BE2C (cell line): ENCODE measurements around the gene KL.
A peak's percentile ranks its signal among the peaks of the same experiment; 100 is the strongest.

Experiments used
- DNase-seq: peaks from one replicate; pipeline ENCODE4 v3.0.0-alpha.2; 2020
- H3K27me3 ChIP-seq: fragments of 250-450 bp; sonication (Bioruptor Pico); 2 replicates; pipeline ENCODE4 v1.5.1; 2020; ENCODE audit warnings: mild to moderate bottlenecking
- H3K36me3 ChIP-seq: fragments of 250-450 bp; sonication (Bioruptor Pico); 2 replicates; pipeline ENCODE4 v1.5.1; 2020; ENCODE audit warnings: mild to moderate bottlenecking
- H3K4me1 ChIP-seq: fragments of 250-450 bp; sonication (Bioruptor Pico); 2 replicates; pipeline ENCODE4 v1.5.1; 2020
- H3K4me3 ChIP-seq: 2 replicates; pipeline ENCODE4 v1.5.1; 2011; ENCODE audit warnings: low read depth, low read length
- H3K9me3 ChIP-seq: fragments of 250-450 bp; sonication (Bioruptor Pico); 2 replicates; pipeline ENCODE4 v1.5.1; 2020
- CTCF ChIP-seq: IDR thresholded peaks from 2 replicates; pipeline ENCODE4 v1.5.1; 2012; ENCODE audit warnings: mild to moderate bottlenecking, low read depth, low read length

The KL gene

GRCh38 chr13:33015241-33015668 is 968 bp upstream of the KL start:
- DNase-seq = no peak
- H3K4me3 ChIP-seq = no peak overlapping the region

GRCh38 chr13:33015791-33016323 is 366 bp upstream of the KL start:
- Histone ChIP-seq H3K27me3 (peaks cover 8% of the 10 kb centered on the region; the same call in 1 of the 2 replicates), H3K9me3 (0 out of 2 replicates have a peak, but pooled peaks cover 2% of the 10 kb centered on the region), H3K4me1 (no peaks in the 10 kb centered on the region), H3K4me3 (peak overlapping the region; percentile 27), H3K36me3 (no peaks in the 10 kb centered on the region)
- no peak for DNase-seq
- TF ChIP-seq CTCF = no peak

More at GRCh38 chr13:33015241-33015668, 968 bp upstream of the KL start:
- H3K27me3 ChIP-seq = peaks cover 8% of the 10 kb centered on the region; the same call in 1 of the 2 replicates
- no peak for TF ChIP-seq CTCF
- no peaks in the 10 kb centered on the region for H3K36me3 ChIP-seq
- H3K4me1 ChIP-seq = no peaks in the 10 kb centered on the region
- H3K9me3 ChIP-seq = 0 out of 2 replicates have a peak, but pooled peaks cover 2% of the 10 kb centered on the region

GRCh38 chr13:33017323-33017929 is 1.2 kb downstream of the KL start:
- Histone ChIP-seq H3K9me3 (0 out of 2 replicates have a peak, but pooled peaks cover 2% of the 10 kb centered on the region), H3K36me3 (no peaks in the 10 kb centered on the region), H3K27me3 (peaks cover 8% of the 10 kb centered on the region; the same call in 1 of the 2 replicates), H3K4me1 (no peaks in the 10 kb centered on the region), H3K4me3 (no peak overlapping the region)
- no peak for TF ChIP-seq CTCF
- no peak for DNase-seq

- TF ChIP-seq CTCF = no peak
- 0 out of 2 replicates have a peak, but pooled peaks cover 2% of the 10 kb centered on the region for H3K9me3 ChIP-seq
- no peaks in the 10 kb centered on the region for H3K4me1 ChIP-seq
- DNase-seq = no peak
- H3K4me3 ChIP-seq = no peak overlapping the region
- no peaks in the 10 kb centered on the region for H3K36me3 ChIP-seq
- peaks cover 8% of the 10 kb centered on the region; the same call in 1 of the 2 replicates for H3K27me3 ChIP-seq
Observed at GRCh38 chr13:33018886-33019285, 2.7 kb downstream of the KL start.

- Histone ChIP-seq H3K4me3 (no peak overlapping the region), H3K27me3 (no peaks in the 10 kb centered on the region), H3K36me3 (no peaks in the 10 kb centered on the region), H3K9me3 (no peaks in the 10 kb centered on the region), H3K4me1 (no peaks in the 10 kb centered on the region)
- no peak for TF ChIP-seq CTCF
- no peak for DNase-seq
Observed at GRCh38 chr13:33022986-33023385, 6.8 kb downstream of the KL start.

- Histone ChIP-seq H3K27me3 (no peaks in the 10 kb centered on the region), H3K4me3 (no peak overlapping the region), H3K4me1 (no peaks in the 10 kb centered on the region), H3K36me3 (no peaks in the 10 kb centered on the region), H3K9me3 (no peaks in the 10 kb centered on the region)
- no peak for DNase-seq
- TF ChIP-seq CTCF = no peak
Observed at GRCh38 chr13:33025220-33025744, 9.1 kb downstream of the KL start.
